DMS114 treated with DMSO at 0.1 percent for 48 hours (cell line): ENCODE measurements around the gene FUNDC1.

Experiments
- DNase-seq: peaks from one replicate; lab custom pipeline; 2025; ENCODE audit not compliant: unreplicated experiment; lab: John Stamatoyannopoulos, UW

Gene FUNDC1

GRCh38 chrX:44482575-44482974, 60.1 kb downstream of the FUNDC1 start:
- DNase-seq: no peak

- no peak for DNase-seq
Observed at GRCh38 chrX:44480591-44480990, 62.1 kb downstream of the FUNDC1 start.

GRCh38 chrX:44474410-44474809, 68.2 kb downstream of the FUNDC1 start:
- DNase-seq: no peak
